WERI-Rb-1 (cell line): ENCODE measurements around the gene CHRNB2.

Experiments used
- DNase-seq: peaks from one replicate; pipeline ENCODE4 v3.0.0-alpha.2; 2020
- H3K27ac ChIP-seq: fragments of 250-450 bp; sonication (Bioruptor Pico); 2 replicates; pipeline ENCODE4 v1.5.1; 2020; ENCODE audit warnings: mild to moderate bottlenecking, moderate library complexity
- H3K27me3 ChIP-seq: fragments of 250-450 bp; sonication (Bioruptor Pico); 2 replicates; pipeline ENCODE4 v1.5.1; 2021; ENCODE audit warnings: mild to moderate bottlenecking, low read depth, moderate library complexity; ENCODE audit not compliant: insufficient read depth, severe bottlenecking
- H3K36me3 ChIP-seq: fragments of 250-450 bp; sonication (Bioruptor Pico); 2 replicates; pipeline ENCODE4 v1.5.1; 2020; ENCODE audit warnings: mild to moderate bottlenecking, moderate library complexity
- H3K4me3 ChIP-seq: 2 replicates; pipeline ENCODE4 v1.5.1; 2011; ENCODE audit warnings: low read depth, mild to moderate bottlenecking, control low read depth, low read length
- H3K9me3 ChIP-seq: fragments of 250-450 bp; sonication (Bioruptor Pico); 2 replicates; pipeline ENCODE4 v1.5.1; 2021; ENCODE audit warnings: mild to moderate bottlenecking, moderate library complexity; ENCODE audit not compliant: severe bottlenecking
- TF ChIP-seq, protein P1 (sequence below): IDR thresholded peaks from 2 replicates; pipeline ENCODE4 v1.5.1; 2011; ENCODE audit warnings: low read depth, mild to moderate bottlenecking, control low read depth, inconsistent platforms, low read length

Gene CHRNB2

DNA sequence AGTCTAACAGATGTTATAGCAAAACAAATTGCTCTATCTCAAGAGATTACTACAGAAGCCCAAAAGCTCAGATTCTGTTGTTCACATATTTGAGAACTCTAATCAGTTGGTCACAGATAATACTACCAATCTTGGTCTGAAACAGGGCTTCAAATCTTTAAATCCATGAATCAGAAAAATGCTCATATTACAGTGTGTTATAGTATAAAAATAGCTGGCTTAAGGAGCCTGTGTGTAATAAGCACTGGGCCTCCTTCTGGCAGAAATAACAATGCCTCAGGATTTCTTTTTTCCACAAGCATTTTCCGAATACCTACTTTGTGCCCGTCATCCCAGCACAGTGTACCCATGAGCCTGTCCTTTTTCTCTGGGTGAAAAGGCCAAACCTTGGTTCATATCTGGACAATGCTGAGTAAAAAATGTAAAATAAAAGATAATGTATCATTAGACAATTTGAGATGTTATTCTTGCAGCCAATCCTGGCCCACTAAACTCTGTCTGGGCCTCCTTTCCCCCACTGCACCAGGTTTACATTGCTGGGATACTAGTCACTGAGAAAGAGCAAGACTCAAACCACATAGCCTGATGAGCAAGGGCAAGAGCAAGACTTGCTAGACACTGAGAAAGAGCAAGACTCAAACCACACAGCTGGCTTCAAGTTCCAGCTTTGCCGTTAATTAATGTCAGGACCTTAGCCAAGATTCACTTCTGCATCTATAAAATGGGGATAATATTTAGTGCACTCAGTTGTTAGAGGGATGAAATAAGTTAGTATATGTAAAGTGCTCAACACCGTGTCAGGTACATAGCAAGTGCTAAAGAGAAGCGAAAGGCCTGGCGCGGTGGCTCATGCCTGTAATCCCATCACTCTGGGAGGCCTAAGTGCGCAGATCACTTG lies 57.4 kb downstream of the CHRNB2 start:
- TF ChIP-seq, protein P1, sequence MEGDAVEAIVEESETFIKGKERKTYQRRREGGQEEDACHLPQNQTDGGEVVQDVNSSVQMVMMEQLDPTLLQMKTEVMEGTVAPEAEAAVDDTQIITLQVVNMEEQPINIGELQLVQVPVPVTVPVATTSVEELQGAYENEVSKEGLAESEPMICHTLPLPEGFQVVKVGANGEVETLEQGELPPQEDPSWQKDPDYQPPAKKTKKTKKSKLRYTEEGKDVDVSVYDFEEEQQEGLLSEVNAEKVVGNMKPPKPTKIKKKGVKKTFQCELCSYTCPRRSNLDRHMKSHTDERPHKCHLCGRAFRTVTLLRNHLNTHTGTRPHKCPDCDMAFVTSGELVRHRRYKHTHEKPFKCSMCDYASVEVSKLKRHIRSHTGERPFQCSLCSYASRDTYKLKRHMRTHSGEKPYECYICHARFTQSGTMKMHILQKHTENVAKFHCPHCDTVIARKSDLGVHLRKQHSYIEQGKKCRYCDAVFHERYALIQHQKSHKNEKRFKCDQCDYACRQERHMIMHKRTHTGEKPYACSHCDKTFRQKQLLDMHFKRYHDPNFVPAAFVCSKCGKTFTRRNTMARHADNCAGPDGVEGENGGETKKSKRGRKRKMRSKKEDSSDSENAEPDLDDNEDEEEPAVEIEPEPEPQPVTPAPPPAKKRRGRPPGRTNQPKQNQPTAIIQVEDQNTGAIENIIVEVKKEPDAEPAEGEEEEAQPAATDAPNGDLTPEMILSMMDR, result no peak
- Histone ChIP-seq H3K4me3 (no peak overlapping the region), H3K27me3 (no peaks in the 10 kb centered on the region), H3K27ac (no peak overlapping the region), H3K36me3 (peaks cover 30% of the 10 kb centered on the region), H3K9me3 (peaks cover 13% of the 10 kb centered on the region)
- DNase-seq, result no peak

DNA sequence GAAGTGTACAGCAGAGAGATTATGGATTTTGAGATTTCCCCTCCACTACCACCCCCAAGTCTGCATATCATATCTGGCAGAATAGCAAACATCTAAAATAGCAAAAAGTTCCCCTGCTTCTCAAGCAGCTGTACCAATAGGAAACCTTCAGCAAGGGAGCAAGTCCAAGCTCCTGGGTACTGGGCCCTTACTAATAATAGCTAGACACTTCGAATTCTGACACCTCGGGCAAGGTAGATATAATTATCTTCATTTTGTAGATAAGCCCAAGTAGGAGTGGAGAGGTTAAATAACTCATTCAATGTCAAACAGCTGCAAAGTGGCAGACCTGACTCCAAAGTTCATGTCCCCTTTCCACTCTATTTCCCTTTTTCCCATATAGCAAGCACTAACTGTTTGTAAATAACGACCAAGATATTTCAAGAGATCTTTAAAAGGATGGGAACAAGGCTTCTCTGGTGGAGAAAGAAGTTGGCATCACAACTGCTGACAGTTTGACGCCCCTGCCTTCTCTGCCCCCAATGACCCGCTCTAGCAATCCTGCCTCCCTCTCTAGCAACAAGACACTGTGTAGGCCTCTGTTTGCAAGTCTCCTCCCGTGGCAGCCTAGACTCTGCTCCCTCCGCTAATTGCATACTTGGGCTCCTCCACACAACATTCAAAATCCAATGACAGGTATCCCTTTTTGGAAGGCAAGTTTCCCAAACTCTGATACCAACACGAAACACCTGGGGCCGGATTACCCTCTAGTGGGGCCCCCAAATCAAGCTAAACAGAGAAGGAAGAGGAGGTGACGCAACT lies 59.1 kb downstream of the CHRNB2 start:
- Histone ChIP-seq H3K9me3 (peaks cover 19% of the 10 kb centered on the region), H3K36me3 (peaks cover 30% of the 10 kb centered on the region), H3K27me3 (no peaks in the 10 kb centered on the region), H3K4me3 (peak overlapping the region; percentile 79), H3K27ac (peak overlapping the region; percentile 94)
- DNase-seq, result no peak
- TF ChIP-seq, protein P1, result no peak

DNA sequence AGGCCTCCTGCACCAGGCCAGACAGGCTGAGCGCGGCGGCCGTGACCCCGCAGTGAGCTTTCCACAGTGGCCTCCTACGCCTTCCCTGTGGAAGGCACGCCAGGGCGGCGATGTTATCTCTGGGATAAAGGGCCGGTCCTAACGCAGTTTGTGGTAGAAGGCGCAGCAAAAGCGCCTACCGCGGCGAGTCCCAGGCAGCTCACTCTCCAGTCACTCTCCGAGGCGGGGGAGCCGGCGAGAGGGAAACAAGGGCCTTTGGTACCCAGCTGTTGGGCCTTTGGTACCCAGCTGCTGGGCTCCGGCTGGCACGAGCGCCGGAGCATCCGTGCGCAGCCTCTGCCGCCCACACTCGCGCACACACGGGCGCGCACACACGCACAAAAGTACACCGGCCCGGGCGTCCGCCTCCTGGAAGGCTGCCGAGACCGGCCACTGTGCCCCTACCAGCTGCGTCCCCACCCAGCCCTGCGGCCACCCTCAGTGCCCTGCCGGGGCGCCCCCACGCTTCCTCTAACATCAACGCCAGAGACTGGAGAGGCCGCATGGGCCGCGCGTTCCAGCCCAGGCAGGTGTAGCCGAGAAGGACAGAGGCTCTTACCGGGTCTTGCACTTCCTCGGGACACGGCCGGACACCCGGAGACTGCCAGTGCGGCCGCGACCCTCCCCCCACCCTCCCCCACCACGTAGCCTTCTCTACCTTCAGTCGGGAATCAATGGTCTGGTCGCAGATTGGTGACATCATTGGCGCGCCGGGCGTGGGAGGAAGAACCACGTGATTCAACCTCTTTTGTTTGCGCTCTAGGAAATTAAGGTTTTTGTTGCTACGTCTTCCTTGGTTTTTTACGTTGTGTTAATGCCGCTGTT lies 59.9 kb downstream of the CHRNB2 start:
- H3K36me3 ChIP-seq, result peaks cover 24% of the 10 kb centered on the region
- peak overlapping the region; percentile 79 for H3K4me3 ChIP-seq
- TF ChIP-seq, protein P1, result 0 out of 2 replicates have a peak, but pooled peaks have one; percentile 16
- peak; percentile 99 for DNase-seq
- no peaks in the 10 kb centered on the region for H3K27me3 ChIP-seq
- peaks cover 19% of the 10 kb centered on the region for H3K9me3 ChIP-seq
- peak overlapping the region; percentile 94 for H3K27ac ChIP-seq

DNA sequence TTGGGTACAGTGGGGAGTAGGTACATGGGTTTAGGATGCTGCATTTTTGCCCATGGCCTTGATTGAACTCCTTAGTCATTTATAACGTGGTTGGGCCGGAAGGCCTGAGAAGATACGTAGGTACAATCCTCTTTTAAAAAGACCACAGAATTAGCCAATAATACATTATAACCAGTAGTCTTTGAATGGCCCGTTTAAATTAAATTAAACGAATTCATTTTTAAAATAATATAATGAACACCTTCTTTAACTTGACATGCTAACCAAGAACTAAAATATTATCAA lies 60.5 kb downstream of the CHRNB2 start:
- peak overlapping the region; percentile 79 for H3K4me3 ChIP-seq
- H3K27ac ChIP-seq, result peak overlapping the region; percentile 94
- DNase-seq, result no peak
- H3K36me3 ChIP-seq, result peaks cover 19% of the 10 kb centered on the region
- TF ChIP-seq, protein P1, result no peak
- H3K27me3 ChIP-seq, result no peaks in the 10 kb centered on the region
- peaks cover 19% of the 10 kb centered on the region for H3K9me3 ChIP-seq

DNA sequence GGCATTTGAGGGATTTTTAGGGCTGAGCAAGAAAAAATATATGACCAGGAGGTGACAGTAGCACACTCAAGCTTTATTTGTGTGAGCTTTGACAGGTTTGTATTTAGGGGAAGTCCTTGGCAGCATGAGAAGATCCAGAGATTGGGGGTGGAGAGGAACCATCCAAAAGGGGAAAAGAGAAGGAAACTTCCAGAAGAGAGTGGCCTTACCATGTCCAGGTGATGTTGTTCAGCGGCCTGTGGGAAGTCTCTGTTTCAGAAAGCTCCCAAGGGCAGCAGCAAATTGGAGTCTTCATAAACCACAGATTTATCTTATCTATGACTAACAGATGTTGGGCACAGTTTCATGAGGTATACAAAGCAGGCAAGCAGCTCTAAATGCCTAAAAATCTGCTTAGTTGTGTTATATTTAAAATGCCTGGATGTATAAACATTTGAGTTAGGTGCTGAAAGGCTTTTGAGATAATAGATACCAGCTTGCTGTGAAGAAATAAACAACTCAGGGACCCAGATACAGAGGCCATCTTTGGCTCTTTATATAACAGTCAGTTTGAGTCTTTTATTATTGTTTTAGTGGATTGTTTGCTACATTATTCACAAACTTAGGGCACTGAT lies 61.6 kb downstream of the CHRNB2 start:
- DNase-seq, result no peak
- peaks cover 4% of the 10 kb centered on the region for H3K27me3 ChIP-seq
- H3K4me3 ChIP-seq, result no peak overlapping the region
- H3K36me3 ChIP-seq, result peaks cover 17% of the 10 kb centered on the region
- H3K27ac ChIP-seq, result no peak overlapping the region
- TF ChIP-seq, protein P1, result no peak
- peaks cover 19% of the 10 kb centered on the region for H3K9me3 ChIP-seq
